ENCODE data around the gene SKA2.

SKA2 gene

DNA sequence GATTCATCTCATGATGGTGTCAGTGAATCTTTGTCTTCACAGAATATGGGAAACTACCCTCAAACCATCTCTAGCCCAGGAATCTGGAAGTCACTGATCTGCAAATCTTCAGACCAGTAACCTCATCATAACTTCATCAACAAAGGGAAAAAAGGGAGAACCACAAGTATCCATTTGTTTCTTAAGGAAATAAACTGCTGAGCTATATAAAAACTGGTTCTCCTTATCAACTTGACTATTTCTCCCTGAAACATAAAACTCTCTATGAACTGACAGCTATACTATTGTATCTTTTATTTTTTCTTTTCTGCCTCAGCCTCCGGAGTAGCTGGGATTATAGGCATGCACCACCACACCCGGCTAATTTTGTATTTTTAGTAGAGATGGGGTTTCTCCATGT, 87.6 kb downstream of the SKA2 start:
- TF ChIP-seq, protein P1, sequence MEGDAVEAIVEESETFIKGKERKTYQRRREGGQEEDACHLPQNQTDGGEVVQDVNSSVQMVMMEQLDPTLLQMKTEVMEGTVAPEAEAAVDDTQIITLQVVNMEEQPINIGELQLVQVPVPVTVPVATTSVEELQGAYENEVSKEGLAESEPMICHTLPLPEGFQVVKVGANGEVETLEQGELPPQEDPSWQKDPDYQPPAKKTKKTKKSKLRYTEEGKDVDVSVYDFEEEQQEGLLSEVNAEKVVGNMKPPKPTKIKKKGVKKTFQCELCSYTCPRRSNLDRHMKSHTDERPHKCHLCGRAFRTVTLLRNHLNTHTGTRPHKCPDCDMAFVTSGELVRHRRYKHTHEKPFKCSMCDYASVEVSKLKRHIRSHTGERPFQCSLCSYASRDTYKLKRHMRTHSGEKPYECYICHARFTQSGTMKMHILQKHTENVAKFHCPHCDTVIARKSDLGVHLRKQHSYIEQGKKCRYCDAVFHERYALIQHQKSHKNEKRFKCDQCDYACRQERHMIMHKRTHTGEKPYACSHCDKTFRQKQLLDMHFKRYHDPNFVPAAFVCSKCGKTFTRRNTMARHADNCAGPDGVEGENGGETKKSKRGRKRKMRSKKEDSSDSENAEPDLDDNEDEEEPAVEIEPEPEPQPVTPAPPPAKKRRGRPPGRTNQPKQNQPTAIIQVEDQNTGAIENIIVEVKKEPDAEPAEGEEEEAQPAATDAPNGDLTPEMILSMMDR (IDR thresholded peaks at IDR 0.05; ENCODE audit: control insufficient read depth, extremely low read depth, insufficient read depth), result no peak
- no peak for DNase-seq (ENCODE audit: low read depth)
- H3K4me3 ChIP-seq (ENCODE audit: low read depth, low read length), result no peak overlapping the region

GRCh38 chr17:59062509-59062908, 92.5 kb downstream of the SKA2 start:
- DNase-seq (ENCODE audit: low read depth), result no peak
- TF ChIP-seq, protein P1 (IDR thresholded peaks at IDR 0.05; ENCODE audit: control insufficient read depth, extremely low read depth, insufficient read depth), result no peak

More at GRCh38 chr17:59062509-59062908, 92.5 kb downstream of the SKA2 start:
- H3K4me3 ChIP-seq (ENCODE audit: low read depth, low read length), result no peak overlapping the region
